HG03175 (cell line): Measurements from ENCODE around the gene SLITRK1.

Source experiments
- ATAC-seq: cut with Tn5 transposase; IDR thresholded peaks from one replicate; pipeline ENCODE4 v1.9.1; 2021; ENCODE audit warnings: mild to moderate bottlenecking, moderate library complexity; ENCODE audit not compliant: unreplicated experiment

SLITRK1 gene, protein sequence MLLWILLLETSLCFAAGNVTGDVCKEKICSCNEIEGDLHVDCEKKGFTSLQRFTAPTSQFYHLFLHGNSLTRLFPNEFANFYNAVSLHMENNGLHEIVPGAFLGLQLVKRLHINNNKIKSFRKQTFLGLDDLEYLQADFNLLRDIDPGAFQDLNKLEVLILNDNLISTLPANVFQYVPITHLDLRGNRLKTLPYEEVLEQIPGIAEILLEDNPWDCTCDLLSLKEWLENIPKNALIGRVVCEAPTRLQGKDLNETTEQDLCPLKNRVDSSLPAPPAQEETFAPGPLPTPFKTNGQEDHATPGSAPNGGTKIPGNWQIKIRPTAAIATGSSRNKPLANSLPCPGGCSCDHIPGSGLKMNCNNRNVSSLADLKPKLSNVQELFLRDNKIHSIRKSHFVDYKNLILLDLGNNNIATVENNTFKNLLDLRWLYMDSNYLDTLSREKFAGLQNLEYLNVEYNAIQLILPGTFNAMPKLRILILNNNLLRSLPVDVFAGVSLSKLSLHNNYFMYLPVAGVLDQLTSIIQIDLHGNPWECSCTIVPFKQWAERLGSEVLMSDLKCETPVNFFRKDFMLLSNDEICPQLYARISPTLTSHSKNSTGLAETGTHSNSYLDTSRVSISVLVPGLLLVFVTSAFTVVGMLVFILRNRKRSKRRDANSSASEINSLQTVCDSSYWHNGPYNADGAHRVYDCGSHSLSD

DNA sequence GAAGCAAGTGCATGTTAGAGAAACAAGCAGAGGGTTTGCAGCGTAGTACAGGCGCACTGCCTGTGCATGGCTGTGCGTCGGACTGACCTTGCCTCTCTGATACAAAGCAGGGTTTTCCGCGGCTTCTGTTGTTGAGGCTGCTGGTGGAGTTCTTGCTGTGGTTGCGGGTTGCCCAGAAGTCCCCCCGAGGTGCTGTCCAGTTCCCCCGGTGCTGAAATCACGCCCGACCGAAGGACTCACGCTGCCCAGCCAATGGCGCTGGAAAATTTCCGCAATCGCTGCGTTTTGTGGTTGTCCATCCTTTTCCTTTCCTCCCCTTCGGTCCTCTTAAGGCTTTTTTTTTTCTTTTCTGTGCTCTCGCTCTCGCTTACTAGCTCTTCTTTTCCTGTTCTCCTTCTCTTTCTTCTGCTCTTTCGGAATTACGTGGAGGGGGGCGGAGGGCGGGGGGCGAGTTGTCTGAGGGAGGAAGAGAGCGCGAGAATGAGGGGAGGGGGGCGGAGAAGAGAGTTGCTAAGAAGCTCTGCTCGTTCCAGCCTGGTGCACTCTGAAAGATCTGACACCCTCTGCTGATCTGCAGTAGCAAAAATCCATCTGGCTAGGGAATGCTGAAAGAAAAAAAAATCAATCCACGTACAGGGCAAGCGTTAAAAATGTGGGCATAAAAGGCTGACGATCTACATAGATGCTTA lies at the start of gene SLITRK1:
Gene SLITRK1, minus strand, starts transcription at position 558 of the 689 bp plus-strand sequence. CDS start 967 bp downstream, outside the sequence.
- ATAC-seq = no peak

DNA sequence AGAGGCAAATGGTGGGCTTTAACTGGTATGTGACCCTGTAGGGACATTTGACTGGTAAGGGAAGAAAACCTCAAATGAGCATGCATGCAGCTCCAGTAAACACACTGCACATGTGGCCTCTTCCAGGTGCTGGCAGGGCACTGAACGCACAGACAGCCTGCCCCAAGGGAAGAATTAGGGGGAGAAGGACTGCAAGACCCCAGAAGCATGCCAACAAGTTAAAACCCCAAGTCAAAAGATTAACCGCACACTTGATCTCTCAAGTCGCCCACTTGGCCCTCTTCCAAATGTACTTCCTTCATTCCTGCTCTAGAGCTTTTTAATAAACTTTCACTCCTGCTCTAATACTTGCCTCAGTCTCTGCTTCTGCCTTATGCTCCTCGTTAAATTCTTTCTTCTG lies 46.9 kb upstream of the SLITRK1 start:
- ATAC-seq = no peak

DNA sequence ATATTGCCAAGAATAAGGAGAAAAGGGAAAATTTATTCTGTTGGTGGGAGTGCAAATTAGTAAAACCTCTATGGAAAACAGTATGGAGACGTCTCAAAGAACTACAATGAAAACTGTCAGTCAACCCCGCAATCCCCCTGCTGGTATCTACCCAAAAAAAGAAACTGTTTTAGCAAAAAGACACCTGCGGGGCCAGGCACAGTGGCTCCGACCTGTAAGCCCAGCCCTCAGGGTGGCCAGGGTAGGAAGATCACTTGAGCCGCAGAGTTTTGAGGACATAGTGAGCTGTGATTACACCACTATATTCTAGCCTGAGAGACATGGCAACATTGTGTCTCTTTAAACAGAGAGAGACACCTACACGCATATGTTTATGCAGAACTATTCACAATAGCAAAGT lies 37.5 kb upstream of the SLITRK1 start:
- no peak for ATAC-seq

DNA sequence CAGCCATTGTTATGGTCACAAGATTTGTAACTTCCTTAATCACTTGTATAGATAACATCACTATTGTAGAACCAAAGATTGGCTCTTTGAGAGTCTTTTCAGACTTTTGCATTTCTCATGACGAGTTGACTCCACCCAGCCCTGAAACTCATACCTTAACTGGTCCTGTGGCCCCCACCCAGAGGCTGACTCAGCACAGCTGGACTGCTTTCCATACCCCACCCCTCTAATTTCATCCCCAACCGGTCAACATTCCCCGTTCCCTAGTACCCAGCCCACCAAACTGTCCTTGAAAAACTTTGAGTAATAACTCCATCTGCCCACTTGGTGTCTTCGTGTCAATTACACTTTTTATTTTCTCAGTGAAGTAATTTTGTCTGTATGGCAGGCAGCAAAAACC lies 32.1 kb upstream of the SLITRK1 start:
- no peak for ATAC-seq

DNA sequence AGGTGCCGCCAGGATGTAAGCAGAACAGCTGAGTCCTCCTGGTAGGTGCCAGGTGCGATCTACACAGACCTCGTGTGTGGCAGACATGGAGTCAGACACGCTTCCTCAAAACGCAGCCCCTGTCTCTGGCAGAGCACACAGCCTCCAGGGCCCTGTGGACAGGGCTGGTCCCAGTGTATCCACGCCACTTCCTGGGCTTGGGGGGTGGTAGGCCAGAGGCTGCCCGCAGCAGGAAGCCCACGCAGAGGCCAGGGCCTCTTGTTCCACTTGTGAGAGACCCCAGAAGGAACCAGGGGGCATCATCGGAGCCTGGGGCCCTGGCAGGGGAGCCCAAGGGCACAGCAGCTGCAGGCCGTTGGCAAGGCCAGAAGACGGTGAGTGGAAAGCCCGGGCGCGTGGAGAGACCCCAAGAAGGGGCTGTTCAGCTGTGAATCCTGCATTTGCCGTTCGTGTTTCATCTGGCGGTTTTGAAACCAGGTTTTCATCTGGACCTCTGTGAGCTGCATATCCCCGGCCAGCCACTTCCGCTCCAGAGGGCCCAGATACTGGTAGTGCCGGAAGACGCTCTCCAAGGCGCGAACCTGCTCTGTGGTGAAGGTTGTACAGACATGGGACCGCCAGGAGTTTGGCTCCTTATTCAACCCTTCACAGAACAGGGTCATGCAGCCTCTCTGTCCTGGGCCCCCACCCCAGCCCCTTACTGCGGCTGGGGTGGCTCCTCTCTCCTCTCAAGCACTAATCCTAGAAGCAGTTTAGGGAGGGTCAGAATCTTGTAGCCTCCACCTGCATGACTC lies 25.1 kb upstream of the SLITRK1 start:
- ATAC-seq = no peak

DNA sequence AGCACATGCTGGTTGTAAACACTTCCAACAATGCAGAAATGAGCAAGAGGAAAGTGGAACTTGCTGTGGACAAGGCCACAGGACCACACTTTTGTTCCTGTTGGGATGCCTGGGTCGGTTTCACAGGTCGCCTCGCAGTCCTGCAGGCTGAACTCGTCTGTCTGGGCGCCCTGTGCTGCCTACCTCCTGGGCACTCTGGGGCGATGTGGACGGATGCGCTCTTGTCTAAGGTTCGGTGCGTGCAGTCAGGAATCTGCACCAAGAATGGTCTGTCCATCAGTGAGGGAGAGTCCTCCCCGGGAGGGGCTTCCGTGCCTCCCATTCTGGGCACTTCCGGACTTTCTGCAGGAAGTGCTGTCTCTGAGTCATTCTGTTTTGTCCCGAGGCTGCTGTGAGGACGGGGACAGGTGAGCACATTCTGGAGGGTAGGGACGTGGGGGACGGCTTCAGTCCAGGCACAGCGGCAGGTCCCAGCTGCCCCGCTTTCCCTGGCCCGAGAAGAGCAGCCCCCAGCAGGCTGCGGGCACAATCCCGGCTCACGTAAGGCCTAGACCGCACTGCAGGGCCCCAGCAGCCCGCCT lies 24.1 kb upstream of the SLITRK1 start:
- no peak for ATAC-seq

DNA sequence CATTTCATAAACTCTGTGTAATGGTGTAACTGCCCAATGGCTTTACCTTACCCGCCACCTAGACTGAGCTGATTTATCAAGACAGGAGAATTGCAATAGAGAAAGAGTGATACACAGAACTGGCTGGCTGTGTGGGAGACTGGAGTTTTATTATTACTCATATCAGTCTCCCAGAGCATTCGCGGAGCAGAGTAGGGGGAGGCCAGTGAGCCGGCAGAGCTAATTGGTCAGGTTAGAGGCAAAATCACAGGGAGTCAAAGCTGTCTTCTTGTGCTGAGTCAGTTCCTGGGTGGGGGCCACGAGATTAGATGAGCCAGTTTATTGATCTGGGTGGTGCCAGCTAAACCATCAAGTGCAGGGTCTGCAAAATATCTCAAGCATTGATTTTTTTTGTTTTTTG lies 23.4 kb upstream of the SLITRK1 start:
- ATAC-seq = no peak

DNA sequence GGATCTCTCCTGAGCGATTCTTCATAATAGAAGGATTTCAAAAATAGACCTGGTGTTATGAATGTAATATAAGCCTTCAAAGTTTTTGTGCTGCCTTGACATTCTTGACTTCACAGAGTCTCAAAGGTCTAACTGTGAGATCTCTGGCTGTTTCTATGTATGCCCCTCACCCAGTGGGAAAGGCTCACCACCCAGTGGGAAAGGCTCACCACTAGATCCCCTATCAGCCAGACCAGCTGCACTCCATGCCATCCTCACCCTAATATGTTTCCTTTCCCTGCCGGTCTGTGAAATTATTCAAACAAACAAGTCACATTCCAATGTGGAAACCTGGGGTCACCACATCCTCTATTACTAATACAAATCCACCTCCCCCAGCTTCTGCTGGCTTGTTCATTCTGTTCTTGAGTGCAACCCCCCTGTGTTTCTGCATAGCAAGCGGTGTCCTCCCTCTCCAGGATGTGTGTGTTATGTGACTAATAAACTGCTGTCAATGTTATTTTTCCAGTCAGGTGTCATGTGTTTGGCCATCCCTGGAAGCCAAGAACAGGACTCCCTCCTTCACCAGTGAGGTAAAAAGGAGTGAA lies 13.8 kb upstream of the SLITRK1 start:
- no peak for ATAC-seq

DNA sequence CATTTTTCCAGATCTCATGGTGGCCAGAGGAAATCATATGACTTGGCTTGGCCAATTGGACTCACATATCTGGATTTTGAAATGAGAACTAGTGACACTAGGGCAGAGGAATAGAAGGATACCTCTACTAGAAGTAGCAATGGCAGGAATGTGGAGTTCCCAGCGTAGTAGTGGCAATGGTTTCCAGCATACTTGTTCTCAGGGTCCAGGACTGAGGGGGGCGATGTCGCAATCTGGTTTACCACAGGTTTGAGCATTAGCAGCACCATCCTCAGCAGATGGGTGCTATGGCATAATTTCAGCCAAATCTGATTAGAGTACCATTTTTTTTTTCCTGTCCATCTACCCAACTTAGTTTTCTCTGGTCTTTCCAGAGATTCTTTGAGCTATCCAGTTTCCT lies 8.1 kb upstream of the SLITRK1 start:
- ATAC-seq = no peak

DNA sequence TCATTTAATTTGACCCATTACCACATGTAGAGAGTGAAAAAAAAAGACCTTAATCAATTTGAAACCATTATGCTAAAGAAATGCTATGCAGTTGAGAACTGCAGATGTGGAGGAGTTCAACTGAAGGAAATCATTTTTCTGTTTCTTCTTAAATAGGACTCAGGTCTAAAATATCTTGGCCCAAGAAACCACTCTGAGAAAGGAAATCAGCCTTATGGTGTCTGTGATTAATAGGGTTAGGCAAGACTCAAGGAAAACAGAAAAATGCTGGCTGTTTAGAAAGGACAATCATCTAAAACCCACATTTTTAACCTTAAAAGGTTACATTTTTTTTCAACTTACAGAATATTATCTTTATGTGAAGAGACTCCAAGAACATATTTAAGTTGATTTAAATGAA lies 1.9 kb upstream of the SLITRK1 start:
- ATAC-seq = no peak

DNA sequence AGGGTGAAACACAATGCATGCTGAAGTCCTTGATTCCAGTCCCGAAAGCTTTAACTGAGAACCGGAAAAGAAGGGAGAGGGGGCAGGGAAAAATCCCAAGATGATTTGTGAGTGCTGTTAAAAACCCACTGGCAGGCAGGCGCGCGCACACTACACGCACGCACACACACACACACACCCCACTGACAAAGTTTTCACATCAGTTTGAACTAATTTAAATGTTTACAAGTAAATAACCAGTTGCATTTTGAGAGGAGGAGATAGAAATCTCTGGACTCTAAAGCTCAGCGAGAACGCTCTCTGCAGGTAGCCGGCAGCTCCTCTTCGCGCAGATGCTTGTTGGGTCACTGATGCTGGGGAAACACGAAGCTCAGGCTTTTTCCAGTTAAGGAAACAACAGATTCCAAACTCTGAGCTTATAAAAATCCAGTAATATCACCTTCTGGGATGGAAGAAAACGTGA lies 818 bp upstream of the SLITRK1 start:
- ATAC-seq = no peak

DNA sequence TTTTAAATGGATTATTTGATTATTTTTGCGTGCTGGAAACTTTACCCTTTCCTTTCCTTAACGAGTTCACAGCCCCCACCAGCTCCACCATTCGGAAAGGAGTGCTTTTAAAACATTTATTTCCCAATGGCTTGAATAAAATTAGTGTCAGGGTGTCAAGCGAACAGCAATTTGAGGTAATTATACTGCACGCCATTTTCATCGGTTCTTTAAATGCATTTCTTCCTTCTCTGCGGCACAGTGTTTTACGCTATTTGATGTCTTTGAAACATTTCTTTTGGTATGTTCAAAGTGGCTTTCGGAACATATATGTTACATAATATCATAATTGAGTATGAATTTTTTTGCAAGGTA lies 309 bp upstream of the SLITRK1 start:
- ATAC-seq = no peak

DNA sequence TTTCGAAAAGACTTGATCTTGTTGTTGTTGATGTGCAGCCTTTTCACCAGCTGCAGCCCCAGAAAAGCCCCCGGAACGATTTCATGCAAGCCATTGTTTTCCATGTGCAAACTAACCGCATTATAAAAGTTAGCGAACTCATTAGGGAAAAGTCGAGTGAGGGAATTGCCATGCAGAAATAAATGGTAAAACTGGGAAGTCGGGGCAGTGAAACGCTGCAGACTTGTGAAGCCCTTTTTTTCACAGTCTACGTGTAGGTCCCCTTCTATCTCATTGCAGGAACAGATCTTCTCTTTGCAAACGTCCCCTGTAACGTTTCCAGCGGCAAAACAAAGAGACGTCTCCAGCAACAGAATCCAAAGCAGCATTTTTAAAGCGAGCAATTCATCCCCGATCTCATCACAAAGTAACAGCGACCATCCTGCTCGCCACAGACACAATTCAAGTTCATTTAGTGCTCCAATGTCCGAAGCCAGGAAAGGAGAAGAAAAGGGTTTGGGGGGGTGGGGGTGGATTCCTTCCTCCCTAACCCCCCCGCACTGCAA lies 1.1 kb downstream of the SLITRK1 start:
- ATAC-seq = no peak

DNA sequence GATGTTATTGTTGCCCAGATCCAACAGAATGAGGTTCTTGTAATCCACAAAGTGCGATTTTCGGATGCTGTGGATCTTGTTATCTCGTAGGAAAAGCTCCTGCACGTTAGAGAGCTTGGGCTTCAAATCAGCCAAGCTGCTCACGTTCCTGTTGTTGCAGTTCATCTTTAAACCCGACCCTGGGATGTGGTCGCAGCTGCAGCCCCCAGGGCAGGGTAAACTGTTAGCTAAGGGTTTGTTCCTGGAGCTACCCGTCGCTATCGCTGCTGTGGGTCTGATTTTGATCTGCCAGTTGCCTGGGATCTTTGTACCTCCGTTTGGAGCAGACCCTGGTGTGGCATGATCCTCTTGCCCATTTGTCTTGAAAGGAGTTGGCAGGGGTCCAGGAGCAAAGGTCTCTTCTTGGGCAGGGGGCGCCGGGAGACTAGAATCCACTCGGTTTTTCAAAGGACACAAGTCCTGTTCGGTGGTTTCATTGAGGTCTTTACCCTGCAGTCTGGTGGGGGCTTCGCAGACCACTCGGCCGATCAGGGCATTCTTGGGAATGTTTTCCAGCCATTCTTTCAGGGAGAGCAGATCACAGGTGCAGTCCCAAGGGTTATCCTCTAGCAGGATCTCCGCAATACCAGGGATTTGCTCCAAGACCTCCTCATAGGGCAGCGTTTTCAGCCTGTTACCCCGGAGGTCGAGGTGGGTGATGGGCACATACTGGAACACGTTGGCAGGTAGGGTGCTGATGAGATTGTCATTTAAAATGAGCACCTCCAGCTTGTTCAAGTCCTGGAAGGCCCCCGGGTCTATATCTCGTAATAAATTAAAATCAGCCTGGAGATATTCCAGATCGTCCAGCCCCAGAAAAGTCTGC lies 1.8 kb downstream of the SLITRK1 start:
- ATAC-seq = no peak

DNA sequence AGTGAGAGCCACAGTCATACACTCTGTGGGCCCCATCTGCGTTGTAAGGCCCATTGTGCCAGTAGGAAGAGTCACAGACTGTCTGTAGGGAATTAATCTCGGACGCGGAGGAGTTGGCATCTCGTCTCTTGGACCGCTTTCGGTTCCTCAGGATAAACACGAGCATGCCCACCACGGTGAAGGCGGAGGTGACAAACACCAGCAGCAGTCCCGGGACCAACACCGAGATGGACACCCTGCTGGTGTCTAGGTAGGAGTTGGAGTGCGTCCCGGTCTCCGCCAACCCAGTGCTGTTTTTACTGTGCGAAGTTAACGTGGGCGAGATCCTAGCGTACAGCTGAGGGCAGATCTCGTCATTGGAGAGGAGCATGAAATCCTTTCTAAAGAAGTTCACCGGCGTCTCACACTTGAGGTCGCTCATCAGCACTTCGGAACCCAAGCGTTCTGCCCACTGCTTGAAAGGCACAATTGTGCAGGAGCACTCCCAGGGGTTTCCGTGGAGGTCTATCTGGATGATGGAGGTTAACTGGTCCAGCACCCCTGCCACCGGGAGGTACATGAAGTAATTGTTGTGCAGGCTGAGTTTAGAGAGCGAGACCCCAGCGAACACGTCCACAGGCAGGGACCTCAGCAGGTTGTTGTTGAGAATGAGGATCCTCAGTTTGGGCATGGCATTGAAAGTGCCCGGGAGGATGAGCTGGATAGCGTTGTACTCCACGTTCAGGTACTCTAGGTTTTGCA lies 2.7 kb downstream of the SLITRK1 start:
- no peak for ATAC-seq

DNA sequence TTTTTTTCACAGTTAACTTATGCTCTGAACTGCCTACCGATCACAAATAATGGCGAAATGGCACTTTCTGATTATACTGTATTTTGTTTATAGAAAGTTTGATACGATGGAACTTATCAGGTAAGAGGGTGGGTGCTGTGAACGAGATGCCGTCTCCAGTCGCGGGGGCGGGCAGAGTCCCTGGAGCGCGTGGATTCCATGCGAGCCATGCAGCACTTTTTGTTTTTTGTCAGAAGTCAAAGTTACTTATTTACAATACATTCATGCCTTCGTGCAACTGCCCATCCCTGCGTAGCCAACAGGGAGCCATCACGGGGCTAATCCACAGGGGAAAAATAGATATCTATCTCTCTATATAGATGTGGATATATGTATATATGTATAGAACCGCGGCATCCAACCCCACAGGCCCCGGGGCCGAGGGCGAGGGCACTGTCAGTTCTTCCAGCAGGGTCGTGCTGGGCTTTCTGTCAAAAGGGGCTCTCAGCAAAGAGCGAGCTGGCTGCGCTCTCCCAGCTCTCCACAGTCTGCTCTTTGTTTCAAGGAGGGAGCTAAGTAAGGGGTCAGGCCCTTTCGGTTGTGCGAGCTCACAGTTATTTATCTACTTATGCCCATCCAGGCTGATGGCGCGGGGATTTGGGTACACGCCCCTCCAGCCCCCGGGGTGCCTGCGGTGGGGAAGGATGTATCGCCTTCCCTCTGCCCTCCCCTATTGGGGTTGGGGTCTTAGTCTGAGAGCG lies 3.4 kb downstream of the SLITRK1 start:
- no peak for ATAC-seq

DNA sequence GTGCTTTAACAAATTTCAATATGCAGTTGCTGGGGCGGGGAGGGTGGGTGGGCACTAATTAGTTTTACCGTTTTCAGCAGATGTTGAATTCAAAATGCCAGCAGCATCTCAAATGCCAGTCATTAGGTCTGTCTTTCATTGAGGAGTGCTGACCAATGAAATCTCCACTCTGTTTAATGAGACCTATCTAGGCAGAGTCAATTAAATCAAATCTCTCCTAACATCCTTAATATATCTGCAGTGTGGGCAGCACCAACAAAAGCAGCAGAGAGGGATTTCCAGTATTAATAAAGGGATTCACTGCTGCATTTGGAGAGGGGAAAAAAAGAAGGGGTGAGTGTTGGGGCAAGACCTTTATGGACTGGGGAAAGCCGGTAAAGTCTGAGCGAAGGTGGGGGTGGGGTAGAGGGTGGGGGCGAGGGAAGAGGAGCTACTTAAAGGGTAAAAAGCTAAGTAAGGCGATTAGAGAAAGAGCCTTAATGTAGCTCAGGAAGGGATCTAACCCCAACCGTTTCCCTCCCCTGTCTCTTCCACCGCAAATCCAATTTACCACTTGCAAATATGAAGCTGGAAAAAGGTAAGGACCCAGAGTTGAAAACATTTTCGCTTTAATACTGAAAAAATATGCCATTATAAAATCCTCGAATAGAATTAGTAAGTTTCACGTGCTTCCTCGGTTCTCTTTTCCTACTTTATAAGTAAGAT lies 4.5 kb downstream of the SLITRK1 start:
- no peak for ATAC-seq
